Keratinocyte (primary cell): Measurements from ENCODE around the gene RNASEH2B. TPM values are rescaled to one million over a fixed set of nuclear protein-coding genes. Genes with fewer than 3 reads are reported as not detected.

Experiments used
- DNase-seq: peaks from one replicate; pipeline ENCODE4 v3.0.0-alpha.2; 2011; ENCODE audit warnings: low read depth, missing footprints, low spot score
- FAIRE-seq: peaks from 2 replicates; lab custom pipeline; 2011; peaks lifted over from hg19 to GRCh38; lab: Jason Lieb, UNC
- H2AFZ ChIP-seq: 2 replicates; pipeline ENCODE4 v1.6.0; 2012; ENCODE audit warnings: low read length, control low read depth, inconsistent platforms; ENCODE audit not compliant: control insufficient read depth
- H3K27ac ChIP-seq: 2 replicates; pipeline ENCODE4 v1.5.1; 2011; ENCODE audit warnings: low read length; ENCODE audit not compliant: control insufficient read depth, insufficient read depth
- H3K27me3 ChIP-seq: 3 replicates; pipeline ENCODE4 v1.6.0; 2011; ENCODE audit warnings: low read length; ENCODE audit not compliant: control insufficient read depth, insufficient read depth; ENCODE audit errors: extremely low read depth
- H3K36me3 ChIP-seq, 2 experiments: 2 replicates in 1 of 2; 3 replicates in 1 of 2; pipeline ENCODE4 v1.5.1; 2011; ENCODE audit warnings: low read length in 2 of 2, mild to moderate bottlenecking in 1 of 2; ENCODE audit not compliant: control insufficient read depth in 2 of 2, insufficient read depth in 2 of 2; ENCODE audit errors: extremely low read depth in 1 of 2
- H3K4me1 ChIP-seq: 3 replicates; pipeline ENCODE4 v1.5.1; 2011; ENCODE audit warnings: low read length; ENCODE audit not compliant: control insufficient read depth, insufficient read depth; ENCODE audit errors: extremely low read depth
- H3K4me2 ChIP-seq: 3 replicates; pipeline ENCODE4 v1.6.0; 2011; ENCODE audit warnings: low read depth, low read length; ENCODE audit not compliant: control insufficient read depth, insufficient read depth; ENCODE audit errors: extremely low read depth
- H3K4me3 ChIP-seq, 3 experiments: fragments of 200-600 bp in 1 of 3; sonication (generic) in 1 of 3; 2 replicates in 2 of 3; 3 replicates in 1 of 3; pipeline ENCODE4 v1.5.1; 2011 to 2016; ENCODE audit warnings: low read length in 3 of 3, mild to moderate bottlenecking in 3 of 3, control low read depth in 2 of 3, inconsistent platforms in 1 of 3, low read depth in 1 of 3, mixed read lengths in 1 of 3, mixed run types in 1 of 3, moderate library complexity in 1 of 3; ENCODE audit not compliant: control insufficient read depth in 2 of 3, insufficient read depth in 2 of 3; ENCODE audit errors: extremely low read depth in 1 of 3
- H3K79me2 ChIP-seq: 2 replicates; pipeline ENCODE4 v1.6.0; 2012; ENCODE audit warnings: low read length; ENCODE audit not compliant: control insufficient read depth, insufficient read depth
- H3K9ac ChIP-seq: 3 replicates; pipeline ENCODE4 v1.6.0; 2011; ENCODE audit warnings: low read length; ENCODE audit not compliant: control insufficient read depth, insufficient read depth; ENCODE audit errors: extremely low read depth
- H3K9me1 ChIP-seq: 3 replicates; pipeline ENCODE4 v1.6.0; 2011; ENCODE audit warnings: low read length; ENCODE audit not compliant: control insufficient read depth, insufficient read depth; ENCODE audit errors: extremely low read depth
- H3K9me3 ChIP-seq: 2 replicates; pipeline ENCODE4 v1.5.1; 2012; ENCODE audit warnings: low read depth, low read length; ENCODE audit not compliant: control insufficient read depth
- H4K20me1 ChIP-seq: 3 replicates; pipeline ENCODE4 v1.6.0; 2011; ENCODE audit warnings: low read length; ENCODE audit not compliant: control insufficient read depth, insufficient read depth; ENCODE audit errors: extremely low read depth
- EZH2 ChIP-seq: IDR thresholded peaks from one replicate; pipeline ENCODE4 v1.6.1; 2012; ENCODE audit warnings: inconsistent platforms, mild to moderate bottlenecking, low read length, moderate library complexity
- dilution Hi-C: fragments of 300-500 bp; cut with MboI; formaldehyde crosslinking; loops from one replicate; pipeline ENCODE4 v1.7.0; 2020; ENCODE audit warnings: low sequenced_read_pairs; ENCODE audit not compliant: extremely low pct_ligation_motif_present
- polyA plus RNA-seq, 5 experiments: library from polyadenylated mRNA; depleted of rRNA in 3 of 5; stranded (reverse) in 3 of 5; stranded (forward) in 1 of 5; unstranded in 1 of 5; fragments of >200 nt; gene quantifications; 1 replicate in 1 of 5; 2 replicates in 3 of 5; 3 replicates in 1 of 5; pipeline versions ENCODE4 v1.2.1 to v1.2.3, GENCODE V29; 2011 to 2012; ENCODE audit warnings: missing spikeins in 2 of 5, low read depth in 1 of 5, low replicate concordance in 1 of 5
- TF ChIP-seq, protein P1 (sequence below), 3 experiments: IDR thresholded peaks in 1 of 3; conservative IDR thresholded peaks in 1 of 3; optimal IDR thresholded peaks in 1 of 3; 2 replicates in 2 of 3; 3 replicates in 1 of 3; pipeline versions ENCODE3 to v1.5.1; 2011; ENCODE audit warnings: low read length in 3 of 3, mild to moderate bottlenecking in 3 of 3, moderate library complexity in 2 of 3, control low read depth in 1 of 3, inconsistent platforms in 1 of 3; ENCODE audit not compliant: insufficient read depth in 2 of 3; ENCODE audit errors: extremely low read depth in 1 of 3

RNASEH2B gene
- polyA plus RNA-seq, 1 donor (not counting 4 experiments of a cell fraction or from before 2014, with no cell fraction given) = 26.1 TPM

DNA sequence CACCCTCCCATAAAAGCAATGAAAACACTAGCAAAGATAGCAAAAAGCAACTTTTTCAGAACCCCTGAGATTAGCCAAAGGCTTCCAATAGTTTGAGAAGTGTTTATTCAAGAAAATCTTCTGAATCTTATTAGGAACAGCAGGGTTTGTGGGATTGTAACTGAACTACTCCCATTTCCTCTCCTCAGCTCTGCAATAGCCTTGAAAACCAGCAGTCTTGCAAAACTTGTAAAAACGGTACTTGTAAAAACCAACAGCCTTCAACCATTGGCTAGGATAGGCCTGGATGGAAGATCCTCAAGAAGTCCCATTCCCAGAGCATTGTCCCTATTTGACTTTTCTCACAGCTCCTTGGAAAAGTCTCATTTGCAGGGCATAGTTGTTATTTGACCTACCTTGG is 12.1 kb downstream of the RNASEH2B start:
- no peak overlapping the region for H3K9ac ChIP-seq
- peaks cover 6% of the 10 kb centered on the region for H3K9me3 ChIP-seq
- H3K27ac ChIP-seq = no peak overlapping the region
- H2AFZ ChIP-seq = no peak overlapping the region
- no peak for FAIRE-seq
- TF ChIP-seq EZH2 = no peak
- TF ChIP-seq, protein P1, sequence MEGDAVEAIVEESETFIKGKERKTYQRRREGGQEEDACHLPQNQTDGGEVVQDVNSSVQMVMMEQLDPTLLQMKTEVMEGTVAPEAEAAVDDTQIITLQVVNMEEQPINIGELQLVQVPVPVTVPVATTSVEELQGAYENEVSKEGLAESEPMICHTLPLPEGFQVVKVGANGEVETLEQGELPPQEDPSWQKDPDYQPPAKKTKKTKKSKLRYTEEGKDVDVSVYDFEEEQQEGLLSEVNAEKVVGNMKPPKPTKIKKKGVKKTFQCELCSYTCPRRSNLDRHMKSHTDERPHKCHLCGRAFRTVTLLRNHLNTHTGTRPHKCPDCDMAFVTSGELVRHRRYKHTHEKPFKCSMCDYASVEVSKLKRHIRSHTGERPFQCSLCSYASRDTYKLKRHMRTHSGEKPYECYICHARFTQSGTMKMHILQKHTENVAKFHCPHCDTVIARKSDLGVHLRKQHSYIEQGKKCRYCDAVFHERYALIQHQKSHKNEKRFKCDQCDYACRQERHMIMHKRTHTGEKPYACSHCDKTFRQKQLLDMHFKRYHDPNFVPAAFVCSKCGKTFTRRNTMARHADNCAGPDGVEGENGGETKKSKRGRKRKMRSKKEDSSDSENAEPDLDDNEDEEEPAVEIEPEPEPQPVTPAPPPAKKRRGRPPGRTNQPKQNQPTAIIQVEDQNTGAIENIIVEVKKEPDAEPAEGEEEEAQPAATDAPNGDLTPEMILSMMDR (optimal IDR thresholded peaks at IDR 0.05 in 1 of 3, IDR thresholded peaks at IDR 0.05 in 1 of 3, conservative IDR thresholded peaks at IDR 0.05 in 1 of 3; ENCODE audit: extremely low read depth in 1 of 3, insufficient read depth in 2 of 3, low read length in 3 of 3) = no peak
- no peaks in the 10 kb centered on the region for H3K27me3 ChIP-seq
- H3K4me1 ChIP-seq = no peaks in the 10 kb centered on the region
- H3K79me2 ChIP-seq = no peaks in the 10 kb centered on the region
- no peaks in the 10 kb centered on the region for H4K20me1 ChIP-seq
- dilution Hi-C loops = no loop called here
- no peaks in the 10 kb centered on the region for H3K9me1 ChIP-seq
- H3K4me3 ChIP-seq = no peak overlapping the region
- no peak overlapping the region for H3K4me2 ChIP-seq
- H3K36me3 ChIP-seq = no peaks in the 10 kb centered on the region
- no peak for DNase-seq

DNA sequence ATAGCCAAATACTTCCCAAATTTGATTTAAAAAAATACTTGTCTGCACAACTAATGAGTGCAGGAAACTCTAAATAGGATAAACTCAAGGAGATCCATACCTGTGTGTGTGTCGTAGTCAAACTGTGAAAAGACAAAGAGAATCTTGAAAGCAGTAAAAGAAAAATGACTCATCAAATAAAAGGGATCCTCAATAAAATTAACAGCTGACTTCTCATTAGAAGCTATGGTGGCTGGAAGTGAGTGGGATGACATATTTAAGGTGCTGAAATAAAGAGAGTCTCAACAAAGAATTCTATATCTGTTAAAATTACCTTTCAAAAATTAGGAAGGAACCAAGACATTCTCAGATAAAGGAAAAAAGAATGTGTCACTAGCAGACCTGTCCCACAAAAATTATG is 13.7 kb downstream of the RNASEH2B start:
- H3K4me3 ChIP-seq = no peak overlapping the region
- dilution Hi-C loops = no loop called here
- H3K9ac ChIP-seq = no peak overlapping the region
- H3K27ac ChIP-seq = no peak overlapping the region
- DNase-seq = no peak
- H4K20me1 ChIP-seq = no peaks in the 10 kb centered on the region
- H3K4me2 ChIP-seq = no peak overlapping the region
- no peaks in the 10 kb centered on the region for H3K9me1 ChIP-seq
- no peak for TF ChIP-seq EZH2
- no peaks in the 10 kb centered on the region for H3K27me3 ChIP-seq
- H3K79me2 ChIP-seq = no peaks in the 10 kb centered on the region
- H3K36me3 ChIP-seq = no peaks in the 10 kb centered on the region
- H3K9me3 ChIP-seq = peaks cover 6% of the 10 kb centered on the region
- H3K4me1 ChIP-seq = no peaks in the 10 kb centered on the region
- no peak overlapping the region for H2AFZ ChIP-seq
- no peak for FAIRE-seq

DNA sequence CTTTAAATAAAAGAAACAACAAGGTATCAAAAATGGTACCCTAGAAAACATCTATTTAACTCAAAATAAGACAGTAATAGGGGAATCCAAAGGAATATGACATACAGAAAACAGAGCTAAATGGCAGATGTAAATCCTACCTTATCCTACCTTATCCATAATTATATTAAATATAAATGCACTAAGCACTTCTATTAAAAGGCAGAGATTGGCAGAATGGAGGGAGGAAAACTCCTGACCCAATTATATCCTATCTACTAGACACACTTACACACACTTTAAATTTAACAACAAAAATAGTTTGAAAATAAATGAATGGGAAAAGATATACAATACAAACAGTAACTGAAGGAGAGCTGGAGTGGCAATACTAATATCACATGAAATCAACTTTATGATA is 14.4 kb downstream of the RNASEH2B start:
- Histone ChIP-seq H3K79me2 (no peaks in the 10 kb centered on the region), H3K4me3 (no peak overlapping the region), H3K4me1 (no peaks in the 10 kb centered on the region), H3K9ac (no peak overlapping the region), H3K36me3 (no peaks in the 10 kb centered on the region), H3K4me2 (no peak overlapping the region), H2AFZ (no peak overlapping the region), H3K27ac (no peak overlapping the region), H4K20me1 (no peaks in the 10 kb centered on the region), H3K9me1 (no peaks in the 10 kb centered on the region), H3K9me3 (peaks cover 6% of the 10 kb centered on the region), H3K27me3 (no peaks in the 10 kb centered on the region)
- DNase-seq = no peak
- dilution Hi-C loops = no loop called here
- TF ChIP-seq, protein P1 (optimal IDR thresholded peaks at IDR 0.05 in 1 of 3, IDR thresholded peaks at IDR 0.05 in 1 of 3, conservative IDR thresholded peaks at IDR 0.05 in 1 of 3; ENCODE audit: extremely low read depth in 1 of 3, insufficient read depth in 2 of 3, low read length in 3 of 3) = no peak
- FAIRE-seq = no peak
